Ishikawa (cell line): ENCODE data around the gene SLC18B1.

Experiments used
- CEBPB ChIP-seq: IDR thresholded peaks from 2 replicates; pipeline ENCODE4 v1.6.1; 2012
- CREB1 ChIP-seq: IDR thresholded peaks from 2 replicates; pipeline ENCODE4 v1.6.1; 2012; ENCODE audit warnings: low read depth
- EP300 ChIP-seq: IDR thresholded peaks from 2 replicates; pipeline ENCODE4 v1.6.1; 2012; ENCODE audit warnings: borderline replicate concordance
- MAX ChIP-seq: IDR thresholded peaks from 2 replicates; pipeline ENCODE4 v1.6.1; 2012
- NFIC ChIP-seq: IDR thresholded peaks from 2 replicates; pipeline ENCODE4 v1.6.1; 2012
- RAD21 ChIP-seq: IDR thresholded peaks from 2 replicates; pipeline ENCODE4 v1.6.1; 2012; ENCODE audit warnings: low read depth
- REST ChIP-seq: IDR thresholded peaks from 2 replicates; pipeline ENCODE4 v1.6.1; 2012; ENCODE audit warnings: low read depth, mild to moderate bottlenecking
- TAF1 ChIP-seq: IDR thresholded peaks from 2 replicates; pipeline ENCODE4 v1.6.1; 2012; ENCODE audit warnings: low read depth, mild to moderate bottlenecking
- TCF12 ChIP-seq: IDR thresholded peaks from 2 replicates; pipeline ENCODE4 v1.6.1; 2012; ENCODE audit warnings: low read depth
- TEAD4 ChIP-seq: IDR thresholded peaks from 2 replicates; pipeline ENCODE4 v1.6.1; 2012
- ZBTB7A ChIP-seq: IDR thresholded peaks from 2 replicates; pipeline ENCODE4 v1.6.1; 2012; ENCODE audit warnings: low read depth

- TF ChIP-seq NFIC (no peak), RAD21 (no peak), EP300 (no peak), TEAD4 (no peak), CEBPB (no peak), TAF1 (no peak), ZBTB7A (no peak), CREB1 (no peak), MAX (no peak), TCF12 (no peak), REST (no peak)
Observed at GRCh38 chr6:132804251-132804650, 5.8 kb upstream of the SLC18B1 start.
